Measurements from ENCODE around the gene SNAPC5. TPM values are rescaled to one million over a fixed set of nuclear protein-coding genes. Genes with fewer than 3 reads are reported as not detected.

The SNAPC5 gene
- total and polyA plus RNA-seq, 2 of the 8 experiments (the other 6 are each of a cell fraction or from before 2014, with no cell fraction given): 18.7 to 23.1 TPM

- Histone ChIP-seq H4K91ac (replicated peaks; ENCODE audit: insufficient read length, low read length) (no peak overlapping the region), H2BK120ac (replicated peaks; ENCODE audit: low read depth, low read length) (no peak overlapping the region), H3K36me3 (ENCODE audit: control insufficient read depth in 2 of 4, insufficient read depth in 4 of 4, low read length in 3 of 4) (peaks cover 8 to 60% (median 35%) of the 10 kb centered on the region in 4 experiments), H3K18ac (ENCODE audit: extremely low read depth, low read length) (no peak overlapping the region), H3K79me2 (ENCODE audit: control insufficient read depth in 1 of 2, insufficient read depth in 2 of 2, low read length in 2 of 2) (no peaks in the 10 kb centered on the region), H3K27ac (ENCODE audit: low read depth, low read length) (no peak overlapping the region), H2BK20ac (ENCODE audit: low read length) (no peak overlapping the region), H3K27me3 (replicated peaks in 1 of 4; ENCODE audit: control insufficient read depth in 3 of 4, extremely low read depth in 1 of 4, insufficient read depth in 3 of 4, low read length in 3 of 4) (no peaks in the 10 kb centered on the region), H3K23ac (ENCODE audit: insufficient read length) (no peak overlapping the region), H4K8ac (ENCODE audit: extremely low read depth, insufficient read depth, low read length) (no peak overlapping the region), H3K23me2 (ENCODE audit: low read depth, low read length) (no peaks in the 10 kb centered on the region), H2BK5ac (ENCODE audit: low read depth, low read length) (no peak overlapping the region), H3K9ac (replicated peaks in 1 of 4; ENCODE audit: extremely low read depth in 1 of 4, low read depth in 3 of 4, low read length in 3 of 4) (no peak overlapping the region), H3K4me3 (ENCODE audit: extremely low read depth in 1 of 4, insufficient read depth in 2 of 4, low read depth in 3 of 4, low read length in 4 of 4) (no peak overlapping the region), H2AK5ac (ENCODE audit: low read depth, low read length) (no peak overlapping the region), H3K79me1 (ENCODE audit: low read depth, low read length) (no peaks in the 10 kb centered on the region), H4K20me1 (replicated peaks in 1 of 2; ENCODE audit: control insufficient read depth in 1 of 2, insufficient read depth in 2 of 2, low read length in 2 of 2) (peaks cover 2 to 3% of the 10 kb centered on the region in 2 experiments), H3K9me3 (ENCODE audit: insufficient read depth in 2 of 2, low read depth in 1 of 2, low read length in 1 of 2) (no peaks in the 10 kb centered on the region), H2BK12ac (ENCODE audit: low read depth, low read length) (no peak overlapping the region), H3K4me1 (replicated peaks in 1 of 4; ENCODE audit: control insufficient read depth in 3 of 4, insufficient read depth in 4 of 4, low read length in 3 of 4) (no peaks in the 10 kb centered on the region), H2AFZ (ENCODE audit: low read length) (no peak overlapping the region), H3K4me2 (ENCODE audit: insufficient read depth in 1 of 2, low read depth in 2 of 2, low read length in 2 of 2) (no peak overlapping the region), H4K5ac (ENCODE audit: insufficient read length, low read depth, low read length) (no peak overlapping the region), H2BK15ac (ENCODE audit: low read length) (no peak overlapping the region), H3K4ac (replicated peaks; ENCODE audit: insufficient read length, low read depth, low read length) (no peak overlapping the region), H3K56ac (replicated peaks; ENCODE audit: insufficient read length, low read depth, low read length) (no peak overlapping the region), H3K14ac (ENCODE audit: insufficient read length) (no peak overlapping the region)
- WGBS, 2 experiments (ENCODE audit: extremely low coverage in 1 of 2, insufficient coverage in 1 of 2, insufficient read length in 1 of 2, insufficient replicate concordance in 2 of 2, low coverage in 1 of 2, low lambda C conversion rate in 2 of 2, missing lambda C conversion rate in 1 of 2): 94% methylated on average over 4 of the region's 4 CpGs; no CpG with 5 or more reads in 1 of the 2 experiments
- POLR2A ChIA-PET (ENCODE audit: partially characterized antibody): interaction anchor here (0.7 to 1.3 kb wide), 5 partner anchors 18 to 30 kb away, joined by 3 to 9 read pairs (median 3); partner anchors contain the start of genes RPL4, SNAPC5 and ZWILCH
- CTCF ChIA-PET (ENCODE audit: partially characterized antibody): no interaction called here
- DNase-seq (ENCODE audit: low read depth in 1 of 2, low spot score in 2 of 2) (no peak), FAIRE-seq (no peak)
- TF ChIP-seq EP300 (IDR thresholded peaks at IDR 0.05; ENCODE audit: borderline replicate concordance in 1 of 2, low read depth in 2 of 2, low read length in 2 of 2) (no peak), TEAD4 (IDR thresholded peaks at IDR 0.05; ENCODE audit: low read depth, low read length) (no peak), RBBP5 (IDR thresholded peaks at IDR 0.05; ENCODE audit: borderline replicate concordance, low read depth, low read length) (no peak), BACH1 (IDR thresholded peaks at IDR 0.05; ENCODE audit: low read length) (no peak), TAF1 (IDR thresholded peaks at IDR 0.05; ENCODE audit: low read depth, low read length) (no peak), RFX5 (IDR thresholded peaks at IDR 0.05; ENCODE audit: borderline replicate concordance, low read depth, low read length) (no peak), RAD21 (IDR thresholded peaks at IDR 0.05 in 1 of 2, conservative IDR thresholded peaks at IDR 0.05 in 1 of 2; ENCODE audit: low read depth in 2 of 2, low read length in 2 of 2) (no peak), E2F6 (IDR thresholded peaks at IDR 0.05) (no peak), HDAC2 (IDR thresholded peaks at IDR 0.05; ENCODE audit: borderline replicate concordance in 1 of 2, low read depth in 2 of 2, low read length in 2 of 2) (no peak)
Observed at GRCh38 chr15:66524838-66525237, 27.3 kb upstream of the SNAPC5 start.
